ENCODE results near the gene ARHGAP26. TPM values are rescaled to one million over a fixed set of nuclear protein-coding genes. Genes with fewer than 3 reads are reported as not detected.

The ARHGAP26 gene
- total and polyA plus RNA-seq, 2 donors (not counting 3 experiments of a cell fraction or from before 2014, with no cell fraction given) = 3.1 to 16.2 TPM

GRCh38 chr5:143180751-143181150 lies 410.6 kb downstream of the ARHGAP26 start:
- DNase-seq (ENCODE audit: low read depth, low spot score) (no peak), FAIRE-seq (no peak)
- peaks cover 7% of the 10 kb centered on the region for H3K4me1 ChIP-seq (ENCODE audit: control insufficient read depth, extremely low read depth, insufficient read depth, low read length)
- H2AFZ ChIP-seq (ENCODE audit: low read depth, low read length) = no peak overlapping the region
- no peaks in the 10 kb centered on the region for H3K36me3 ChIP-seq (ENCODE audit: control insufficient read depth in 2 of 2, extremely low read depth in 1 of 2, insufficient read depth in 2 of 2, low read length in 2 of 2)
- intact Hi-C loops (cut with micrococcal nuclease) (loop anchor here (5.0 kb wide), 1 partner anchor 53 kb away; no protein-coding TSS in a partner anchor), dilution Hi-C loops (cut with MboI; ENCODE audit: extremely low pct_ligation_motif_present, low sequenced_read_pairs) (no loop called here)
- H3K79me2 ChIP-seq (ENCODE audit: control insufficient read depth, insufficient read depth, low read length) = no peaks in the 10 kb centered on the region
- BruUV-seq (replicated peaks) = no TSS peak
- TF ChIP-seq MYC (IDR thresholded peaks at IDR 0.05; ENCODE audit: low read depth, low read length) = no peak
- TF ChIP-seq CTCF (IDR thresholded peaks at IDR 0.05; ENCODE audit: extremely low read depth in 1 of 2, insufficient read depth in 1 of 2, low read depth in 1 of 2, low read length in 2 of 2) = no peak
- H3K4me3 ChIP-seq (replicated peaks in 1 of 3; ENCODE audit: insufficient read depth in 1 of 3, low read depth in 1 of 3, low read length in 3 of 3) = no peak overlapping the region
- H3K27ac ChIP-seq (ENCODE audit: insufficient read depth, low read depth, low read length) = no peak overlapping the region
- no peaks in the 10 kb centered on the region for H3K9me1 ChIP-seq (replicated peaks; ENCODE audit: control insufficient read depth, extremely low read depth, insufficient read depth, low read length)
- no peaks in the 10 kb centered on the region for H3K27me3 ChIP-seq (ENCODE audit: control insufficient read depth in 2 of 2, insufficient read depth in 2 of 2, low read length in 2 of 2)
- CTCF ChIA-PET = no interaction called here
- POLR2A ChIA-PET = no interaction called here
- H3K9me3 ChIP-seq (replicated peaks; ENCODE audit: control insufficient read depth, insufficient read depth, low read length) = no peaks in the 10 kb centered on the region
- no peak overlapping the region for H3K9ac ChIP-seq (replicated peaks; ENCODE audit: extremely low read depth, insufficient read depth, low read length)
- no peaks in the 10 kb centered on the region for H4K20me1 ChIP-seq (replicated peaks; ENCODE audit: control insufficient read depth, extremely low read depth, insufficient read depth, low read length)
- no peak overlapping the region for H3K4me2 ChIP-seq (ENCODE audit: insufficient read depth, low read length)

GRCh38 chr5:143181173-143181572 lies 411.0 kb downstream of the ARHGAP26 start:
- Histone ChIP-seq H3K9ac (replicated peaks; ENCODE audit: extremely low read depth, insufficient read depth, low read length) (no peak overlapping the region), H2AFZ (ENCODE audit: low read depth, low read length) (no peak overlapping the region), H3K9me1 (replicated peaks; ENCODE audit: control insufficient read depth, extremely low read depth, insufficient read depth, low read length) (no peaks in the 10 kb centered on the region), H4K20me1 (replicated peaks; ENCODE audit: control insufficient read depth, extremely low read depth, insufficient read depth, low read length) (no peaks in the 10 kb centered on the region), H3K27me3 (ENCODE audit: control insufficient read depth in 2 of 2, insufficient read depth in 2 of 2, low read length in 2 of 2) (no peaks in the 10 kb centered on the region), H3K36me3 (ENCODE audit: control insufficient read depth in 2 of 2, extremely low read depth in 1 of 2, insufficient read depth in 2 of 2, low read length in 2 of 2) (no peaks in the 10 kb centered on the region), H3K4me2 (ENCODE audit: insufficient read depth, low read length) (no peak overlapping the region), H3K4me3 (replicated peaks in 1 of 3; ENCODE audit: insufficient read depth in 1 of 3, low read depth in 1 of 3, low read length in 3 of 3) (no peak overlapping the region), H3K9me3 (replicated peaks; ENCODE audit: control insufficient read depth, insufficient read depth, low read length) (no peaks in the 10 kb centered on the region), H3K27ac (ENCODE audit: insufficient read depth, low read depth, low read length) (no peak overlapping the region), H3K4me1 (ENCODE audit: control insufficient read depth, extremely low read depth, insufficient read depth, low read length) (peaks cover 7% of the 10 kb centered on the region), H3K79me2 (ENCODE audit: control insufficient read depth, insufficient read depth, low read length) (no peaks in the 10 kb centered on the region)
- POLR2A ChIA-PET = no interaction called here
- no peak for DNase-seq (ENCODE audit: low read depth, low spot score)
- no TSS peak for BruUV-seq (replicated peaks)
- intact Hi-C loops (cut with micrococcal nuclease) (loop anchor here (5.0 kb wide), 1 partner anchor 54 kb away; no protein-coding TSS in a partner anchor), dilution Hi-C loops (cut with MboI; ENCODE audit: extremely low pct_ligation_motif_present, low sequenced_read_pairs) (no loop called here)
- CTCF ChIA-PET = no interaction called here
- no peak for FAIRE-seq
- TF ChIP-seq EZH2 (IDR thresholded peaks at IDR 0.05; ENCODE audit: borderline replicate concordance, low read depth, low read length, severe bottlenecking) (no peak), POLR2A (IDR thresholded peaks at IDR 0.05; ENCODE audit: low read depth, low read length) (no peak), CTCF (IDR thresholded peaks at IDR 0.05; ENCODE audit: extremely low read depth in 1 of 2, insufficient read depth in 1 of 2, low read depth in 1 of 2, low read length in 2 of 2) (no peak), FOS (IDR thresholded peaks at IDR 0.05; ENCODE audit: borderline replicate concordance, insufficient read depth, low read length) (no peak), JUN (IDR thresholded peaks at IDR 0.05; ENCODE audit: borderline replicate concordance, insufficient read depth, insufficient read length, low read depth) (no peak), GATA2 (IDR thresholded peaks at IDR 0.05; ENCODE audit: insufficient read depth, insufficient read length, low read depth, low read length) (no peak), POLR2AphosphoS5 (IDR thresholded peaks at IDR 0.05; ENCODE audit: insufficient read depth, low read depth, low read length) (no peak), MYC (IDR thresholded peaks at IDR 0.05; ENCODE audit: low read depth, low read length) (no peak), MAX (IDR thresholded peaks at IDR 0.05; ENCODE audit: insufficient read depth, insufficient read length) (no peak)
